GM12801 (cell line): ENCODE data around the gene PC.

Experiments used
- CTCF ChIP-seq: IDR thresholded peaks from one replicate; pipeline ENCODE4 v1.5.1; 2011; ENCODE audit warnings: control low read depth; ENCODE audit not compliant: insufficient read length; ENCODE audit errors: extremely low read depth

The PC gene

DNA sequence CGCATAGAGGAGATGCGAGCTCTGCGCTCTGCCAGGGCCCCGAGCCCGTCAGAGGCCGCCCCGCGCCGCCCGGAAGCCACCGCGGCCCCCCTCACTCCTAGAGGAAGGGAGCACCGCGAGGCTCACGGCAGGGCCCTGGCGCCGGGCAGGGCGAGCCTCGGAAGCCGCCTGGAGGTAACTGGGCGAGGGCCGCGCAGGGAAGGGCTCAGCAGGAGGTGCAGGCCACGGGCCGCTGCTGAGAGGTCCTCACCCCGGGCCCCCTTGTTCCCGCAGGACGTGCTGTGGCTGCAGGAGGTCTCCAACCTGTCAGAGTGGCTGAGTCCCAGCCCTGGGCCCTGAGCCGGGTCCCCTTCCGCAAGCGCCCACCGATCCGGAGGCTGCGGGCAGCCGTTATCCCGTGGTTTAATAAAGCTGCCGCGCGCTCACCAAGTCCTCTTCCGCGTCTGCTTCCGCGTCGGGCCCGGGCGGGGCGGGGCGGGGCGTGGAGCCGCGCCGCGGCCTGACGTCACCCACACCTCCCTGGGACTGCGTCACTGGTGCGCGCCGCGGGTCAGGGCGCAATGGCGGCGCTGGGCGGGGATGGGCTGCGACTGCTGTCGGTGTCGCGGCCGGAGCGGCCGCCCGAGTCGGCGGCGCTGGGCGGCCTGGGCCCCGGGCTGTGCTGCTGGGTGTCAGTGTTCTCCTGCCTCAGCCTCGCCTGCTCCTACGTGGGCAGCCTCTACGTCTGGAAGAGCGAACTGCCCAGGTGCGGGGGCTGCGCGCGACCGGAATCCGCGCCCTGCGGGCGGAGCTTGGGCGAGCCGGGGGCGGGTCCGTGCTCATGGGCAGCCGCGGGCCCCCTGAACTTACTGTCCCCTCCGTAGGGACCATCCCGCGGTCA is 115.0 kb downstream of the PC start, which contains the start of gene RCE1:
Gene RCE1, plus strand, starts transcription at position 546 of the 880 bp plus-strand sequence. Its CDS starts 15 bp downstream, at position 561.
- TF ChIP-seq CTCF, result no peak

DNA sequence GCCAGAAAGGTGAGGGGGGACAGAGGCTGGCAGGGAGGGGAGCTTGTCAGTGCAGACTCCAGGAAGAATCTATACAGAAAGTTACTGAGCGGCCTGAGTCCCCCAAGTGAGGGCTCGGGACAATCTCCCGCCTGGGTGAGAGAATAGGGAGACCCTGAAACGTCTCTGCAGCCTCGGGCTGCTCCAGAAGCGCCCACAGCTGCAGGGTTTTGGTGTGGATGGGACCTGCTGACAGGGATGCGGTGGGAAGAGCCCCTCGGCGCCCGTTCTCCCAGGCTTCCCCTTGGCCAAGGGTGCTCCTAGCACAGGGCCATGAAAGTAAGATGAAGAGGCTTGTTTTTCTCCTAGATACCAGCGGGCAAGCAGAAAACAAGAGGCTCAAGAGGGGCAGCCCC is 115.7 kb downstream of the PC start:
- TF ChIP-seq CTCF, result no peak

DNA sequence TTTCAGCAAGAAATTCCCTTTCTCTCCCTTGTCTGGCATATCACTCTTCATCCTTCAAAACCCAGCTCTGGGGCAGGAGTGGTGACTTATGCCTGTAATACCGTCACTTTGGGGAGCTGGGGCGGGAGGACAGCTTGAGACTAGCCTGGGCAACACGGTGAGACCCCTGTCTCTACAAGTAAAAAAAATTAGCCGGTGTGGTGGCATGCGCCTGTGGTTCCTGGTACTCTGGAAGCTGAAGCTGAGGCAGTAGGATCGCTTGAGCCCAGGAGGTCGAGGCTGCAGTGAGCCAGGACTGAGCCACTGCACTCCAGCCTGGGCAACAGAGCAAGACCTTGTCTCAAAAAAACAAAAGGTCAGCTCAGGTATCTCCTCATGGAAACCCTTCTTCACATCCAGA is 116.3 kb downstream of the PC start:
- TF ChIP-seq CTCF, result no peak

- no peak for TF ChIP-seq CTCF
Measured at GRCh38 chr11:66840317-66841091, 117.7 kb downstream of the PC start.

GRCh38 chr11:66835768-66836405 is 122.3 kb downstream of the PC start:
- TF ChIP-seq CTCF, result no peak

DNA sequence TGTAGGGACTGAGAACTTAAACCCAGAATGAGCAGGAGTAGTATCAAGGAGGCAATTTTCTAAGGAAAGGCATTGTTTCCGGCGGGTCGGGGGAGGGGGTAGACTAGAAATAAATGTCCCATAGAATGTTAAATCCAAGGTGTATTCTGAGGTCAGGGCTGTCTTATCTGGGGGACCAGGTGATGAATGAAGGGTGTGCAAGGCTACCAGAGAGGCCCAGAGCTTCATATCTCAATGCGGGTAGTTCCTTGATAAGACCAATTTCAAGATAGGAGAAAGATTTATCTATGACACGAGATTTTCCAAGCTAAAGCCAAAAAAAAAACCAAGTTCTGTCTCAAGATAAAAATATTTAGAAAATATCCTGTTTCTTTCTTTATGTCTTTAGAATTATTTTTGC is 123.2 kb downstream of the PC start:
- TF ChIP-seq CTCF, result no peak

DNA sequence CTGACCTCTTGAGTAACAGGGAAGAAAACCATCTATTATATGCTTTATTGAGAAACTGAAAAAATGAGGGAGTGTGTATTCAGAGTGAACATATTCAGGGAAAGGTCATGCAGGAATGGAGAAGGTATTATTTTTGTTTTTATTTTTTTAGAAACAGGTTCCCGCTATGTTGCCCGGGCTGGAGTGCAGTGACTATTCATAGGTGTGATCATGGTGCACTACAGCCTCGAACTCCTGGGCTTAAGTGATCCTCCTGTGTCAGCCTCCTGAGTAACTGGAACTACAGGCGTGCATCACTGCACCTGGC is 123.7 kb downstream of the PC start:
- TF ChIP-seq CTCF, result no peak
